MM.1S (cell line): ENCODE results near the gene MTF1.

Source experiments
- CTCF ChIP-seq: fragments of 300-600 bp; sonication (generic); IDR thresholded peaks from 2 replicates; pipeline ENCODE4 v1.5.1; 2016; ENCODE audit warnings: antibody characterized with exemption, low read length, mixed read lengths
- EZH2 ChIP-seq: fragments of 300-600 bp; sonication (generic); optimal IDR thresholded peaks from 2 replicates; pipeline ENCODE3; 2017; ENCODE audit warnings: low read depth, mild to moderate bottlenecking, antibody characterized with exemption, low read length, mixed read lengths

DNA sequence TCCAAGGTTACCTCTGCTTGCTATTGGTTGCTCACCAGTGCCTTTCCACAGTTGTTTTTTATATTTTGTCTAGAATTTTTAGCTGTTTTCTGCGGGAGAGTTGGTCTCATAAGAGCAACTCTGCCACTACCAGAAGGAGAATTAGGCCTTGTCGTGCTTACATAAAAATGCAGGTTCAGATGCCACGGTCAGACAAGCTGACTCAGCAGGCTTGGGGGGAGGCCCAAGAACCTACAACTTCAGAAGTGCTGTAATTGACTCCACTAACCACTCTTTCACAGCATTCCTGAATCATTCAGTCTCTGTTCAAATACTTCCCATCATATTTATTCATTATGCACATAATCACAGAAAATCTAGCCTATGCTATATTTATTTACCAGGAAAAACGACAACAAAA is 28.3 kb downstream of the MTF1 start:
- no peak for TF ChIP-seq CTCF
- no peak for TF ChIP-seq EZH2
